ENCODE data around the gene SHROOM4. TPM values are rescaled to one million over a fixed set of nuclear protein-coding genes. Genes with fewer than 3 reads are reported as not detected.

The SHROOM4 gene
- total RNA-seq, 2 donors from 2014 or later = 1.6 to 2.6 TPM

DNA sequence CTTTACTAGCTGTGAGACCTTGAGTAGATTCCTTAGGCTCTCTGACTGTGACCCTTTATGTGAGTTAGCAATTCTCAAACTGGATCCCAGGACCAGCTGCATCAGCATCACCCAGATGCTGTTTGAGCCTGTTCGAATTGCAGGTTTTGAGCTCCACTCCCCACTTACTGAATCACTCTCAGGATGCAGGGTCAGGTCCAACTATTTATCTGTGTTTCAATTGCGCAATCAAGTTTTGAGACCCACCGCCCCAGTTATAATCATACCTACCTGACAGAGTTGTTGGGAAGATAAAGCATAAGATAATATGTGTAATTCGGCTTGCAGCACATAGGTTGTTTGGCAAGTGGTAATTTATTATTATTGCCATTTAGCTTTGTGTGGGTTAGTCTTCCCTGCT is 187.6 kb downstream of the SHROOM4 start:
- H3K4me3 ChIP-seq = no peak overlapping the region
- WGBS, 2 donors = 78 to 81% methylated on average over 4 of the region's 4 CpGs
- no peak overlapping the region for H3K27ac ChIP-seq
- no peaks in the 10 kb centered on the region for H3K4me1 ChIP-seq
- no peak for DNase-seq
- TF ChIP-seq, protein P1, sequence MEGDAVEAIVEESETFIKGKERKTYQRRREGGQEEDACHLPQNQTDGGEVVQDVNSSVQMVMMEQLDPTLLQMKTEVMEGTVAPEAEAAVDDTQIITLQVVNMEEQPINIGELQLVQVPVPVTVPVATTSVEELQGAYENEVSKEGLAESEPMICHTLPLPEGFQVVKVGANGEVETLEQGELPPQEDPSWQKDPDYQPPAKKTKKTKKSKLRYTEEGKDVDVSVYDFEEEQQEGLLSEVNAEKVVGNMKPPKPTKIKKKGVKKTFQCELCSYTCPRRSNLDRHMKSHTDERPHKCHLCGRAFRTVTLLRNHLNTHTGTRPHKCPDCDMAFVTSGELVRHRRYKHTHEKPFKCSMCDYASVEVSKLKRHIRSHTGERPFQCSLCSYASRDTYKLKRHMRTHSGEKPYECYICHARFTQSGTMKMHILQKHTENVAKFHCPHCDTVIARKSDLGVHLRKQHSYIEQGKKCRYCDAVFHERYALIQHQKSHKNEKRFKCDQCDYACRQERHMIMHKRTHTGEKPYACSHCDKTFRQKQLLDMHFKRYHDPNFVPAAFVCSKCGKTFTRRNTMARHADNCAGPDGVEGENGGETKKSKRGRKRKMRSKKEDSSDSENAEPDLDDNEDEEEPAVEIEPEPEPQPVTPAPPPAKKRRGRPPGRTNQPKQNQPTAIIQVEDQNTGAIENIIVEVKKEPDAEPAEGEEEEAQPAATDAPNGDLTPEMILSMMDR (IDR thresholded peaks at IDR 0.05) = no peak
- TF ChIP-seq POLR2A (IDR thresholded peaks at IDR 0.05) = no peak
- no peak for ATAC-seq
- intact Hi-C loops (cut with DNase I) = no loop called here
- H3K9me3 ChIP-seq = no peaks in the 10 kb centered on the region
- H3K27me3 ChIP-seq = no peaks in the 10 kb centered on the region
- no peaks in the 10 kb centered on the region for H3K36me3 ChIP-seq (replicated peaks in 1 of 2; ENCODE audit: insufficient read depth in 1 of 2, low read depth in 2 of 2)

DNA sequence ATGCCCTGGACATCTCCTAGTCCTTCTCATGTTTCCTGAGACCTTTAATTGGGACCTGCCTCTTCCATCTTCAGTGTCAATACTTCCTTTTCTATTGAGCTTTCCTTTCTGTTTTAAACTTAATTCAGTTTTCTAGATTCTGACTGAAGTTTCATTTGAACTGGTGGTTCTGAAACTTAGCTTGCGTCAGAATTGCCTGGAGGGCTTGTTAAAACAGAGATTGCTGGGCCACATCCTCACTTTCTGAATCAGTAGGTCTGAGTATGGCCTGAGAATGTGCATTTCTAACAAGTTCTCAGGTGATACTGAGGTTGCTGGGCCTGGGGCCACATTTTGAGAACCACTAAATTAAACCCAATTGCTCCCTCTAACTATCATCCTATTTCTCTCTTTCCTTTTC is 191.2 kb downstream of the SHROOM4 start:
- 100% methylated on average over 1 of the region's 1 CpG for WGBS, 2 donors
- ATAC-seq = no peak

GRCh38 chrX:50618788-50619558 is 195.0 kb downstream of the SHROOM4 start:
- Histone ChIP-seq H3K27me3 (no peaks in the 10 kb centered on the region), H3K9me3 (no peaks in the 10 kb centered on the region), H3K36me3 (replicated peaks in 1 of 2; ENCODE audit: insufficient read depth in 1 of 2, low read depth in 2 of 2) (no peaks in the 10 kb centered on the region), H3K4me1 (peaks cover 8% of the 10 kb centered on the region), H3K4me3 (no peak overlapping the region), H3K27ac (no peak overlapping the region)
- WGBS, 2 donors = 66 to 76% methylated on average over 12 of the region's 12 CpGs
- TF ChIP-seq POLR2A (IDR thresholded peaks at IDR 0.05) = no peak
- TF ChIP-seq, protein P1 (IDR thresholded peaks at IDR 0.05) = no peak
- ATAC-seq (no peak), DNase-seq (no peak)
- intact Hi-C loops (cut with DNase I) = no loop called here

More for the DNA sequence above, 191.2 kb downstream of the SHROOM4 start:
- H3K27me3 ChIP-seq = no peaks in the 10 kb centered on the region
- intact Hi-C loops (cut with DNase I) = no loop called here
- H3K9me3 ChIP-seq = no peaks in the 10 kb centered on the region
- H3K27ac ChIP-seq = no peak overlapping the region
- no peak for TF ChIP-seq POLR2A (IDR thresholded peaks at IDR 0.05)
- TF ChIP-seq, protein P1 (IDR thresholded peaks at IDR 0.05) = no peak
- no peak for DNase-seq
- H3K4me3 ChIP-seq = no peak overlapping the region
- no peaks in the 10 kb centered on the region for H3K4me1 ChIP-seq
- no peaks in the 10 kb centered on the region for H3K36me3 ChIP-seq (replicated peaks in 1 of 2; ENCODE audit: insufficient read depth in 1 of 2, low read depth in 2 of 2)

DNA sequence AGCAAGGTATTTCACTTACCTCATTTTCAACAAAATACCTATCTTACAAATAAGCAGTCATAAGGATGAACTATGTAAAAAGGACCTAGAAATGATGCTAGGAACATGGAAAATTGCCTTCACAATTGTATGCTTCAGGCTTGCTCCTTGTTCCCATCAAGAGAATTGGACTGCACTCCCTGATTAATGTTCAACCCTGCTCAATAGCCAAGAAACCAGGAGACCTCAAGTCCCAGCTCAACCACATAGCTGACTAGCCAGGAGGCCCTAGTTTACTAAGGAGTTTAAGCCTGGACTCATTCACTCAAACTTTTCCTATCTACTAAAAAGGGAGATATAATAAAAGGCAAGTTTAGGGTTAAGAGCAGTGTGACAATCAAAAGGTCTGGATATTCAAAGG is 196.8 kb downstream of the SHROOM4 start:
- DNase-seq (no peak), ATAC-seq (no peak)
- Histone ChIP-seq H3K36me3 (replicated peaks in 1 of 2; ENCODE audit: insufficient read depth in 1 of 2, low read depth in 2 of 2) (no peaks in the 10 kb centered on the region), H3K27me3 (no peaks in the 10 kb centered on the region), H3K4me3 (no peak overlapping the region), H3K9me3 (no peaks in the 10 kb centered on the region), H3K4me1 (peaks cover 8% of the 10 kb centered on the region), H3K27ac (no peak overlapping the region)
- intact Hi-C loops (cut with DNase I) = no loop called here
- no peak for TF ChIP-seq POLR2A (IDR thresholded peaks at IDR 0.05)
- TF ChIP-seq, protein P1 (IDR thresholded peaks at IDR 0.05) = no peak

Data from body of pancreas (tissue), 4 donors.